ENCODE results near the gene FH. TPM values are rescaled to one million over a fixed set of nuclear protein-coding genes. Genes with fewer than 3 reads are reported as not detected.

Gene FH
- total RNA-seq, 4 donors from 2014 or later, result 63.6 to 83.4 (median 69.1) TPM

DNA sequence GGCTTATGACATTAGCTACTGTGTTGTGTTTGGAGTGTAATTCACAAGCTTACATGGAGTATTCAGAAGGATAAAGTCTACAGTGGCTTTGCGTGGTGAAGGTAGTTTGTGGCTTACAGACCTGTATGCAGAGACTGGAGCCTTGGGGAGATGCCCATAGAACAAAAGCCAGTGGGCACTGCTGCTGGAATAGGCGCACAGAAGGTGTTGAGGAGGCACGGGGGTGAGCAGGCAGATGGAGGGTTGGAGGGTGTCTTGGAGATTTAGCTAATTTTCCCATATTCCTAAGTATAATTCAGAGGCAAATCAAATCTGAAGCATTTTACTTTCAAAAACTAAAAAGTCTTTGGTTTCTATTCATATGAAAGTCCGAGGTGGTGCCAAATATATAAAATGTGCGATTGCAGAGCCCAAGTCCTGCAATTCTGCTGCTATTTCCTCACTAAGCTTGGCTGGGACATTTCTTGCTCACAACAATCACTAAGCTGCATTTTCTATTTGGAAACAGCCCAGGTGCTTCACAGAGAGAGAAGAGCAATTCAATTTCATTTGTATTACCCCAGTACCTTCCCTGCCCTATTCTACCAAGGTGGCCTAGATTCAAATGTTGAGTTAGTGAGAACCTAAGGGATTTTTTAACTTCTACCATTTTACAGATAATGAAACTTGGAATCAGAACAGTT, 48.5 kb downstream of the FH start:
- Histone ChIP-seq H3K4me1 (no peaks in the 10 kb centered on the region), H3K9me3 (no peaks in the 10 kb centered on the region), H3K4me3 (no peak overlapping the region), H3K27ac (replicated peaks in 1 of 4) (no peak overlapping the region), H3K36me3 (no peaks in the 10 kb centered on the region), H3K27me3 (peaks cover 0 to 4% (median 0%) of the 10 kb centered on the region in 4 donors)
- 90% methylated on average over 5 of the region's 5 CpGs for WGBS
- intact Hi-C loops (cut with DNase I), result no loop called here
- TF ChIP-seq POLR2A (IDR thresholded peaks at IDR 0.05; ENCODE audit: low read depth) (no peak), EP300 (IDR thresholded peaks at IDR 0.05) (no peak), POLR2AphosphoS5 (IDR thresholded peaks at IDR 0.05) (no peak)
- TF ChIP-seq, protein P1, sequence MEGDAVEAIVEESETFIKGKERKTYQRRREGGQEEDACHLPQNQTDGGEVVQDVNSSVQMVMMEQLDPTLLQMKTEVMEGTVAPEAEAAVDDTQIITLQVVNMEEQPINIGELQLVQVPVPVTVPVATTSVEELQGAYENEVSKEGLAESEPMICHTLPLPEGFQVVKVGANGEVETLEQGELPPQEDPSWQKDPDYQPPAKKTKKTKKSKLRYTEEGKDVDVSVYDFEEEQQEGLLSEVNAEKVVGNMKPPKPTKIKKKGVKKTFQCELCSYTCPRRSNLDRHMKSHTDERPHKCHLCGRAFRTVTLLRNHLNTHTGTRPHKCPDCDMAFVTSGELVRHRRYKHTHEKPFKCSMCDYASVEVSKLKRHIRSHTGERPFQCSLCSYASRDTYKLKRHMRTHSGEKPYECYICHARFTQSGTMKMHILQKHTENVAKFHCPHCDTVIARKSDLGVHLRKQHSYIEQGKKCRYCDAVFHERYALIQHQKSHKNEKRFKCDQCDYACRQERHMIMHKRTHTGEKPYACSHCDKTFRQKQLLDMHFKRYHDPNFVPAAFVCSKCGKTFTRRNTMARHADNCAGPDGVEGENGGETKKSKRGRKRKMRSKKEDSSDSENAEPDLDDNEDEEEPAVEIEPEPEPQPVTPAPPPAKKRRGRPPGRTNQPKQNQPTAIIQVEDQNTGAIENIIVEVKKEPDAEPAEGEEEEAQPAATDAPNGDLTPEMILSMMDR (IDR thresholded peaks at IDR 0.05), result no peak
- DNase-seq (ENCODE audit: extremely low spot score), result no peak

DNA sequence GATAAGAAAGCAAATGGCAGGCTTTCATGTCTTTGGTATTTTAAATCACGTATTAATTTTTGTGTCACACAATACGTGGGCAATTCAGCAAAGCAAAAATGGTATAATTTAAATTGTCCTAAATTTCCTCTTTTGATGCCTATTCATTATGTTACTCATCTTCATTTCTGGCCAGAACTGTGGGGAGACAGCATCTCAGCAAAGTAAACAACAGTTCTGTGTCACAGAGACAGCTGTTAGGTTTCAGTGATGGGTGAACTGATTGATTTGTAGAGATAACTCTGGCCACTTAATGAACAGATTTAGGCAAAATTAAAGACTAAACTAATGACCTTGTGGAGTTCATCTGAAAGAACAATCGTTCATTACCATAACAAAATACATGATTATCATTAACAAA, 49.2 kb downstream of the FH start:
- no peaks in the 10 kb centered on the region for H3K9me3 ChIP-seq
- WGBS, result 80% methylated on average over 3 of the region's 3 CpGs

DNA sequence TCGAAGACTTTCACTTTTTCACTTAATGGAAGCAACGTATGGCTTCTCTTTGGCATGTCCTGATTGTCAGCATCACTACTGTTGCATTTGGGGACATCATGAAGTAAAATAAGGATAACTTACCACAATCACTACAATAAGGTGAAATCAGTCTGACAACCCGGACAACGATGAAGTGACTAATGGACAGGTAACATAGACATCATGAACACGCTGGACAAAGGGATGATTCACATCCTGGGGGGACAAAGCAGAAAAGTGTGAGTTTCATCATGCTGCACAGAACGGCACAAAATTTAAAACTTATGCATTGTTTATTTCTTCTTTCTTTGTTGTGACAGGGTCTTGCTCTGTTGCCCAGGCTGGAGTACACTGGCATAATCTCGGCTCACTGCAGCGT, 53.9 kb downstream of the FH start:
- no peak for DNase-seq (ENCODE audit: extremely low spot score)
- H3K27ac ChIP-seq (replicated peaks in 1 of 4), result no peak overlapping the region
- WGBS, result 91% methylated on average over 8 of the region's 8 CpGs
- H3K27me3 ChIP-seq, result peaks cover 0 to 4% (median 0%) of the 10 kb centered on the region in 4 donors
- no peaks in the 10 kb centered on the region for H3K9me3 ChIP-seq
- H3K36me3 ChIP-seq, result no peaks in the 10 kb centered on the region
- intact Hi-C loops (cut with DNase I), result no loop called here
- H3K4me1 ChIP-seq, result no peaks in the 10 kb centered on the region
- no peak overlapping the region for H3K4me3 ChIP-seq
- no peak for TF ChIP-seq EP300 (IDR thresholded peaks at IDR 0.05)
- TF ChIP-seq POLR2A (IDR thresholded peaks at IDR 0.05; ENCODE audit: low read depth), result no peak
- TF ChIP-seq POLR2AphosphoS5 (IDR thresholded peaks at IDR 0.05), result no peak
- TF ChIP-seq, protein P1 (IDR thresholded peaks at IDR 0.05), result no peak

More for the DNA sequence above, 49.2 kb downstream of the FH start:
- peaks cover 0 to 4% (median 0%) of the 10 kb centered on the region in 4 donors for H3K27me3 ChIP-seq
- no peak overlapping the region for H3K4me3 ChIP-seq
- TF ChIP-seq, protein P1 (IDR thresholded peaks at IDR 0.05), result no peak
- TF ChIP-seq EP300 (IDR thresholded peaks at IDR 0.05) (no peak), POLR2AphosphoS5 (IDR thresholded peaks at IDR 0.05) (no peak), POLR2A (IDR thresholded peaks at IDR 0.05; ENCODE audit: low read depth) (no peak)
- no peak for DNase-seq (ENCODE audit: extremely low spot score)
- no peak overlapping the region for H3K27ac ChIP-seq (replicated peaks in 1 of 4)
- intact Hi-C loops (cut with DNase I), result no loop called here
- no peaks in the 10 kb centered on the region for H3K4me1 ChIP-seq
- H3K36me3 ChIP-seq, result no peaks in the 10 kb centered on the region

DNA sequence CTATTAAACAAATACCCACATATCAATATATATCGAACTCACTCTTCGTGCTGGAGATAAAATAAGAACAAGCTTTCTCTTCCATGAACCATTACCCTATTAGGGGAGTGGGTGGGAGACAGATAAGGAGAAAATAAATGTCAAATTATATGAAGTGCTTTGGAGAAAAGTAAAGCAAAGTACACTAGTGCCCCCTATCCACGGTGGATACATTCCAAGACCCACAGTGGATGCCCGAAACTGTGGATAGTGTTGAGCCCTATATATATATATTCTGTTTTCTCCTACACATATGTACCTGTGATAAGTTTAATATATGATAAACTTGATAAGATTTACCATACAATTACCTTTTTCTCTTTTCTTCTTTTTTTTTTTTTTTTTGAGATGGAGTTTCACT, 54.6 kb downstream of the FH start:
- no peak for DNase-seq (ENCODE audit: extremely low spot score)
- TF ChIP-seq POLR2AphosphoS5 (IDR thresholded peaks at IDR 0.05) (no peak), POLR2A (IDR thresholded peaks at IDR 0.05; ENCODE audit: low read depth) (no peak), EP300 (IDR thresholded peaks at IDR 0.05) (no peak)
- TF ChIP-seq, protein P1 (IDR thresholded peaks at IDR 0.05), result no peak
- WGBS, result 79% methylated on average over 4 of the region's 4 CpGs
- Histone ChIP-seq H3K36me3 (no peaks in the 10 kb centered on the region), H3K27ac (replicated peaks in 1 of 4) (no peak overlapping the region), H3K27me3 (peaks cover 0 to 4% (median 0%) of the 10 kb centered on the region in 4 donors), H3K9me3 (no peaks in the 10 kb centered on the region), H3K4me1 (no peaks in the 10 kb centered on the region), H3K4me3 (no peak overlapping the region)
- intact Hi-C loops (cut with DNase I), result no loop called here

DNA sequence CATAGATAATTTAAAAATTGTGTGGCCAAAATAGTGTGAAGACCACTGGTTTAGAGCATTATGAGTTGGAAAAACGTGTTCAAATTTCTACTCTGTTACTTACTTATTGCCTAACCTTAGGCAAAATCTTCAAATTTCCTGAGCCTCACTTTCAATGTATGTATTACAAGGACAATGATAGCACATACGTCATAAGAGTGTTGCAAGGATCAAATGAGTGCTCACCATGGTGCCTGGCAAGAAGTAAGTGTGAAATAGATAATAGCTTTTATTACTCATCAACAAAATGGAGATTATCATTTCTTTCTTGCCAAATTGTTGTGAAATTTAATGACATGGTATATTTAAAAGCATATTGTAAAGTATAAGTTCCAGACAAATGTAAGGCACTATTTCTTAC, 57.2 kb downstream of the FH start:
- H3K27ac ChIP-seq (replicated peaks in 1 of 4), result no peak overlapping the region
- no peak for DNase-seq (ENCODE audit: extremely low spot score)
- H3K4me1 ChIP-seq, result no peaks in the 10 kb centered on the region
- 63% methylated on average over 2 of the region's 2 CpGs for WGBS
- intact Hi-C loops (cut with DNase I), result no loop called here
- peaks cover 0 to 4% (median 0%) of the 10 kb centered on the region in 4 donors for H3K27me3 ChIP-seq
- TF ChIP-seq, protein P1 (IDR thresholded peaks at IDR 0.05), result no peak
- no peak for TF ChIP-seq POLR2A (IDR thresholded peaks at IDR 0.05; ENCODE audit: low read depth)
- no peak for TF ChIP-seq POLR2AphosphoS5 (IDR thresholded peaks at IDR 0.05)
- no peak for TF ChIP-seq EP300 (IDR thresholded peaks at IDR 0.05)
- H3K9me3 ChIP-seq, result no peaks in the 10 kb centered on the region
- H3K36me3 ChIP-seq, result no peaks in the 10 kb centered on the region
- H3K4me3 ChIP-seq, result no peak overlapping the region

Data from esophagus muscularis mucosa (tissue), 4 donors.